NCI-H1105 (cell line): Measurements from ENCODE around the gene CLCN3.
A peak's percentile ranks its signal among the peaks of the same experiment; 100 is the strongest.
"Not testable (repeated sequence)": the region's sequence is repeated elsewhere in the genome, so short reads cannot be mapped to it uniquely, and the experiment has no call there.

Source experiments
- DNase-seq: peaks from one replicate; lab custom pipeline; 2025; lab: John Stamatoyannopoulos, UW

Gene CLCN3

DNA sequence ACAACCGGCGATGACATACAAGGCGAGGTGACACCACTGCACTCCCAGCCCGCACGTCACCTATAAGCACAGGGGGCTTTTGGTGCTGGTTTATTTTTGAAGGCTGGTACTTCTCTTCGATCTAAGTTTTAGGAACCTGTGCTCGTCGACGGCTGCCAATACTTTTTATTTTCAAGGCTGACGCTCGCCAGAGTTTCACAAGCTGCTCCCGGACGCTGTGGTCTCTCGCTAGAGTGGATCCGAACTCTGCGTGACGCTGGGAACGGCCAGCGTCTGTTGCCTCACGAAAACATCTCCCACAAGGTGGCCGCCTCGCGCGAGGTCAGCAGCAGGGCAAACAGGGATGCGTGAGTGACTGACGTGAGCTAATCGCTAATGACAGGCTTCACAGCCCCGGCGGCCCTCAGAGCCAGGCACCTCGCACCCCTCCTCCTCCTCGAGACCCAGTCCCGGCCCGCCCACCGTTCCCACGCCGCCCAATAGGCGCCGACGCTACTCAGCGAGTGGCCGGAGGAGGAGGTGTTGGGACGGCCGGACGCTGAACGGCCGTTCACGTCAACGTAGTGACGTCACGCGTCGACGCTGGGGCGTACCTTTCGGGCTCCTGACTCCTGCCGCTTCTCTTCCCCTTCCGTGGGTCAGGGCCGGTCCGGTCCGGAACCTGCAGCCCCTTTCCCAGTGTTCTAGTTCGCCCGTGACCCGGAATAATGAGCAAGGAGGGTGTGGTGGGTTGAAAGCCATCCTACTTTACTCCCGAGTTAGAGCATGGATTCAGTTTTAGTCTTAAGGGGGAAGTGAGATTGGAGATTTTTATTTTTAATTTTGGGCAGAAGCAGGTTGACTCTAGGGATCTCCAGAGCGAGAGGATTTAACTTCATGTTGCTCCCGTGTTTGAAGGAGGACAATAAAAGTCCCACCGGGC is at the start of gene CLCN3:
TSS of gene CLCN3 (plus strand) at position 621 of the 922 bp plus-strand sequence. CDS start 15,351 bp downstream, outside the sequence.
- DNase-seq = peak; percentile 88

DNA sequence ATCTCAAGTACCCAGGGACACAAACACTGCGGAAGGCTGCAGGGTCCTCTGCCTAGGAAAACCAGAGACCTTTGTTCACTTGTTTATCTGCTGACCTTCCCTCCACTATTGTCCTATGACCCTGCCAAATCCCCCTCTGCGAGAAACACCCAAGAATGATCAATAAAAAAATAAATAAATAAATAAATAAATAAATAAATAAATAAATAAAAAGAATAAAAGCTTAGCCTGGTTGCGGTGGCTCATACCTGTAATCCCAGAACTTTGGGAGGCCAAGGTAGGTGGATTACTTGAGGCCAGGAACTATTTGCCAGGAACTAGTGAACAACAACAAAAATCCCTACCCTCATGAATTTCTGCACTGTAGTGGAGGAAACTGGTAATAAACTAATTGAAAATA is 49.4 kb upstream of the CLCN3 start:
- not testable (repeated sequence) for DNase-seq

DNA sequence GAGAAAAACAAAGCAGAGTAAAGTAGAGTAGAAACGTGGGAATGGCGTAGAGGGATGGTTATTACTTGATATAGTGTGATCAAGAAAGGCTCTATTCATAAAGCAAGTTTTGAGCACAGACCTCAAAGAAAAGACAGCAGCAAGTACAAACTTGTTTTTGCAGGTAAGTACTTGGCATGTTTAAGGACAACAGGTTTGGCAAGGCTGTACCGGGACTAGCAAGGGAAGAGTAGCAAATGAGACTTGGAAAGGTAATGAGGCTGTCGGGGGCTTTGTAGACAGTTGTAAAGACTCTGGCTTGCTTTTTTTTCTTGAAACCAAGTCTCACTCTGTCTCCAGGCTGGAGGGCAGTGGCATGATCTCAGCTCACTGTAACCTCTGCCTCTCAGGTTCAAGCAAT is 48.9 kb upstream of the CLCN3 start:
- DNase-seq = no peak

DNA sequence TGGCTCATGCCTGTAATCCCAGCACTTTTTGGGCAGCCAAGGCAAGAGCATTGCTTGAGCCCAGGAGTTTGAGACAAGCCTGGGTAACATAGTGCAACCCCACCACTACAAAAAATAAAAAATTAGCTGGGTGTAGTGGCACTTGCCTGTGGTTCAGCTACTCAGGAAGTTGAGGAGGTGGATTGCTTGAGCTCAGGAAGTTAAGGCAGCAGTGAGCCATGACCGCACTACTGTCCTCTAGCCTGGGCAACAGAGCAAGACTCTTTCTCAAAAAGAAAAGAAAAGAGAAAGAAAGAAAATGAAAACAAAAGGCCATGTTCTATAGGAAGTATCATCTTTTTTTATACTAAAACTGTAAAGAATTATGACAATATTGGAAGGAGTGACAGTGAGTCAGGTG is 46.5 kb upstream of the CLCN3 start:
- DNase-seq = no peak

- DNase-seq = no peak
Measured at GRCh38 chr4:169582203-169582602, 38.2 kb upstream of the CLCN3 start.

GRCh38 chr4:169582706-169583105 is 37.7 kb upstream of the CLCN3 start:
- DNase-seq = no peak

DNA sequence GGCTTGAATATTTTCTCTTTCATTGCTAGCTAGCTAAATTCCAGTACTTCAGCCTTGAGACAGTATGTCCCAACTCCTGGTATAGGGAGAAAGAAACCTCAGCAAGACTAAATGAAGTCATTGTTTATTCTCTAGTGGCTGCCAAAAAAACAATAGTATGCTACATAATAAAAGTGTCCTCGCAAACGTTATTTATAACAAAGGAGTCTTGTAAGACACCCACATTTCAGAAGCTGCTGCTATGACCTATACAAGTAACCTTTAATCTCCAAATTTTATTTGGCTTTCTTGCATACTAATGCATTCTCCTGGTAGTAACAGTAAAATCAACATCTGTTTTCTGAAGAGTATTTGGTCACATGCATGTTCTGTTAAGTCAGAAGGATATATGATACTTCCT is 36.8 kb upstream of the CLCN3 start:
- DNase-seq = no peak

DNA sequence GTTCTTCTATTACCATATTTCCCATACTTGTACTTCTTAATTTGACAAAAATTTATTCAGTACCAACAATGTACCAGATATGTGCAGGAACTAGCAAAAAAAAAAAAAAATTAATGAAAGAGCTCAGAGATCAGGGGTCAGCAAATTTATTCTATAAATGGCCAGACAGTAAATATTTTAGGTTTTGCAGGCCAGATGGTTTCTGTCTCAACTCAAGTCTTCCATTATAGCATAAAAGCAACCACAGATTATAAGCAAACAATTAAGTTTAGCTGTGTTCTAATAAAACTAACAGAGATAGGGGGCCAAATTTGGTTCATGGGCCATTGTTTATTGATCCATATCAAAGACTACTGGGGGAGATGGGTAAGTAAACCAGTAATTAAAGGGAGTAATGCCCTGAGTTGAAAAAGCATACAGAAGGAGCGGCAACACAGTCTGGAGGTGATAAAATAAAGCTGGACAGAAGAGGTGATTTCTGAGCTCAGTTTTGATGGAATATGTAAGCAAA is 27.3 kb upstream of the CLCN3 start:
- DNase-seq = no peak

- DNase-seq = no peak
Measured at GRCh38 chr4:169594560-169595195, 25.7 kb upstream of the CLCN3 start.

DNA sequence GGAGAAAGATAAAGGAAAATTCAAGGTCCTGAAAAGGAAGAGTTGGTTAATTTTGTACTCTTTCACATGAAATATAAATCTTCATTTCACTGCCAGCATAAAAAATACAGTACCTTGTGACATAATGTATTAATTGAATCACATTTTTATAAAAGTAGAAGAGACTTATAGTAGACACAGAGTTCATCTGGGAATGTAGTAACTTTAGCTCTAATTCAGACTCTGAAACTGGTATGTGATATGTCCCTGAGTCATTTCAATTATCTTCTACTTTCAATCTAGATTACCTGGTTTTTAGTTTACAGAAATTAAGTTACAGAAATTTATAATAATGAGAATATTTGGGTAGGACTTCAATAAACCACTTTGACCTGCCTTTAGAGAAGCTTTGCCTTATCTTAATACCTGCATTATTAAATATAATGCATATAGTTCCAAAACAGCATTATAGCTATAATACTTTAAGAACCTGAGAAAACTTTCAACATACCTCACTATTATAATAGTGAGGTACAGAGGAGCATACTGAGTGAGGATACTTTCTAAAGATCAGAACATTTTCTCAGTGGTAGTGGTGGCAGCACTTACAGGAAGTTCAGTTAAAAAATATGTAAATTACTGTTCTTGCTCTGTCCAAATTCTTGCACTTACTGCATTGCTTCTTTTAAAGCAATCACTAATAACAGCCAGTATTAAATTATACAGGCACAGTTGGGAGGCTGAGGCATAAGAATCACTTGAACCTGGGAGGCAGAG is 19.2 kb upstream of the CLCN3 start:
- no peak for DNase-seq

- DNase-seq = no peak
Measured at GRCh38 chr4:169603312-169603711, 17.1 kb upstream of the CLCN3 start.

DNA sequence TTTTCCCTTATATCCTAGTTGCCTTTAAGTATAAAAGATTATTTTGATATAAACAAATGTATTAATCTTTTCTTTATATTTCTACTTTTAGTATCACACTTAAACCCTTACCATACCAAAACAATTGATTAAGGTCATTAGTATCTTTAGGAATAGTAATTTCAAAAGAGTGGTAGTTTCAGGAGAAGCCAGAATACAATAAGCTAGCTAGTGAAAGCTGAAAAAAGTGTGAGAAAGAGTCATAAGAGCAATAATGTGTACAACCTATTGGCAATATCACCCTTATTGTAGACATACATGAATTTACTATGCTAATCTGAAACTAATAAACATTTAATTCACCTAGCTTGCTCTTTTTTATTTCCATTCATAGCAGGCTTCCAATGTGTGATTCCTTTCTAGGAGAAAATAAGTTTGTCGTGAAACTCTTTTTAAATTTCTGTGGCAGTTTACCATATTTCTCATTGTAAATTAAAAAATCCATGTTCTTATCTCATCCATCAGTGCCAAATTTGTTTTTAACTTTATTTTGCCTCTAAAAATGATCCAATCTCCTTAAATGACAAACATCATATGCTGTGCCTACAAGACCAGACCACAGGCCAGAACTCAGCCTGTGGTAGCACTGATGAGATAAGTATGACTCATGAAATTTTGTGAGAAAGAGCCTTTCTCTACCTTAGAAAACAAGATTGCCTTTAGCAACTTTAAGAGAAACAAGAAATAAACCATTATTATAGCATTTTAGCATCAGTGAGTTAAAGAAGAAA is 16.1 kb upstream of the CLCN3 start:
- DNase-seq = no peak

DNA sequence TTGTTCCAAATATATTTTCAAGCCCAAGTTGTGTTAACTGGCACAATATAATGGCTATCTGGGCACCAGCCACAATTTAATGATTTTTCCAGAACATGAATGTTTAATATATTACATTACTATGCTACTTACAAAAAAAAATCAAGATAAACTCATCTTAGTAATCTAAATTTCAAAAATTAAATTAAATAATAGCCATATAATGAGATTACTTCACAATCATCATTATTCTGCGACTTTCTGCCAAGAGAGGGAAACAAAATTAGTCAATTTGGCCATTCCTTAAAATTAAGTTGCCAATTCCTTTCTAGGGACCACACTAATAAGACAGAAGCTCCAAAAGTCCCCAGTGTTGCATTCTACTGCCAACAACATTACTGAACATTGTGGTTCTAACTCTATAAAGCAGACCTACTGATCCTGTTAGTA is 15.5 kb upstream of the CLCN3 start:
- DNase-seq = no peak

DNA sequence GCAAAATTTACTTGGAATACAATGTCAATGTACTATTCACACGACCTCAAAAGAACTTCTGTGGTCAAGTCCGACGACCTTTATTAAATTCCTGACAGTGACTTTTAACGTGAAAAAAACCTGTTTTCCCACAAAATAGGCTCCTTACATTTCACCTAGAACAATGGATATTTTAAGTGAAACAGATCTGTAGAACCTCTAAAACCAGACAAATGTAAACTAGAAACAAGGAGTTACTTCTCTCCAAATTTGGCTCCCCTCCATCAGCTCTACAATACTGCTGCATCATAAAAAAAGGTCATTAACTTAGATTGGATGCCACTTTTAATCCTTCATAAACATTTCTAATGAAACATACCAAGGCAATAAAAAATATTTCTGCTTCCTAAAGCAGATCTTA is 9.2 kb upstream of the CLCN3 start:
- DNase-seq = no peak

DNA sequence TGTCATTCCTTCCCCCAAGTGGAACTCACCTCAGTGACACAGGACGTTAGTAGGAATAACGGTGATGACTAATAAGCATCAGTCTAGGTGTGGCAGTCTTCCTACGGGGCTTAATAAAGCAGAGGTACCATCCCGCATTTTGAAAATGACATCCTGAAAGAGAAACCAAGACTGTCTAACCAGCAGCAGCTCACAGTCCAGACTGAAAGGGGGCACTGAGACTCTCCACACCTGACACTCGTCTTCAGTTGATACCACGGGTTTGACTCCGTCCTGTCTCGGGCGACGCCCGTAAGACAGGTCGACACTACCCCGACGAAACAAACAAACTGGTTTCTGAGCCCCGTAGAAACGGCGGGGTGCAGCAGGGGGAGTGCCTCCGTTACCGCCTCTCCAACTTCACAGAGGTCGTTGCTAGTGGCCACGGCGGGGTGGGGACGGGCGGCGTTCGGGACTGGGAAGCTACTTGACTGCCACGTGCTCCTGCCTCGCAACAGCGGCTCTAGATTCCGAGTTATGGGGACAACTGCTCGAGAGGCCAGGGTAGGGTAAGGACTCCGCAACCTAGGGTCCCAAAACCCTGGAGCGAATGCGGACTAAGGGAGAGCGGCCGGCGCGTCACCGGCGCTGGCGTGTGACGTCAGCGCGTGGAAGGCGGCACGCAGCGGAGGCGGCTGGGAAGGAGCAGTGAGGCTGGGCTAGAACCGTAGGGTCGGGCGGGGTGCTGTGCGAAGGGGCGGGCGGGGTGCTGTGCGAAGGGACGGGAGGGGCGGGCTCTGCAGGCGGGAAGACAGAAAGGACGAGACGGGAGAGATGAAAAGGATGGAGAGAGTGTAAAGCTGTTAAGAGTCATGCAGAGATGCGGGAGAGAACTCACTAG is 8.1 kb upstream of the CLCN3 start, which contains the start of gene NEK1:
TSS of gene NEK1 (minus strand) at position 593 of the 880 bp plus-strand sequence. CDS start 9,953 bp downstream, outside the sequence.
- DNase-seq = peak; percentile 80

- peak; percentile 35 for DNase-seq
Measured at GRCh38 chr4:169612871-169613859, 7.2 kb upstream of the CLCN3 start.

- DNase-seq = no peak
Measured at GRCh38 chr4:169615467-169616106, 4.8 kb upstream of the CLCN3 start.

- no peak for DNase-seq
Measured at GRCh38 chr4:169616846-169617245, 3.5 kb upstream of the CLCN3 start.

DNA sequence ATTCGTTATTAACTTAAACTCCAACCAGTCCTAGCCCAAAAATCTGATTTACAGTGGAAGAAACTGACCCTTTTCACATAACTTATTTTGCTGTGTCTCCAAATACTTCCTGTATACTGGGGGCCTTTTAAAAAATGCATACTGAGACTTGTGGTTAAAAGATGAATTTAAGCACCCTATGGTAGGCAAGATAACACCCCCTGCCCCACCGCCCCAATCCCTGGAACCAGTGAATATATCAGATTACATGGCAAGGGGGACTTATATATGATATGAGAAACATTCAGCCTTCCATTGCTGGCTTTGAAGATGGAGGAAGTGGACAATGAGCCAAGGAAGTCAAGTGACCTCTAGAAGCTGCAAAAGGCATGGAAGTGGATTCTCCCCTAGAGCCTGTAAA is 3.1 kb upstream of the CLCN3 start:
- no peak for DNase-seq
